ENCODE measurements around the gene CRYBG3. TPM values are rescaled to one million over a fixed set of nuclear protein-coding genes. Genes with fewer than 3 reads are reported as not detected.

Gene CRYBG3
- total RNA-seq, 2 experiments from 2014 or later, result 1.6 to 1.8 TPM

DNA sequence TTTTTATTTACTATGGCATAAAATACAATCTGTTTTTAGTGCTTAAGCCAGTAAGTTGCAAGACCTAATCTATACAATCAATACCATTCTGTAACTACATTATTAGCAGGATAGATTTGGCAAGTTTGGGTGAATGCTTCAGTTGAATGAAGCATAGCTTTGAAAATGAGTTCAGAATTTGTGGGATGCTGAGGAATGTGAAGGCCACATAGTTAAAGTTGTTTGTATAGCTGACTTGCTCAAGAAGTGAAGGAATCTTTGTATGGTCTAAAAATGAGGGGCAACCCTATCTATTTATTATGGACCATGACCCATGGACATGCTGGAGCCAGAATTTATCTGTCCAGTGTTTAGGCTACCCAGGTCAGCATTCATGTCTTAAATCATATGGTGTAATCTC, 58.5 kb downstream of the CRYBG3 start:
- ATAC-seq (no peak), DNase-seq (no peak)
- POLR2A ChIA-PET, result no interaction called here
- Mint-ChIP-seq H3K9me3 (ENCODE audit: insufficient read depth) (no peaks in the 10 kb centered on the region), H3K4me1 (ENCODE audit: low read depth) (peaks cover 6% of the 10 kb centered on the region), H3K27ac (no peak overlapping the region), H3K27me3 (ENCODE audit: low read depth) (no peaks in the 10 kb centered on the region), H3K36me3 (ENCODE audit: low read depth) (no peaks in the 10 kb centered on the region), H3K4me3 (no peak overlapping the region)
- CTCF ChIA-PET, result no interaction called here

DNA sequence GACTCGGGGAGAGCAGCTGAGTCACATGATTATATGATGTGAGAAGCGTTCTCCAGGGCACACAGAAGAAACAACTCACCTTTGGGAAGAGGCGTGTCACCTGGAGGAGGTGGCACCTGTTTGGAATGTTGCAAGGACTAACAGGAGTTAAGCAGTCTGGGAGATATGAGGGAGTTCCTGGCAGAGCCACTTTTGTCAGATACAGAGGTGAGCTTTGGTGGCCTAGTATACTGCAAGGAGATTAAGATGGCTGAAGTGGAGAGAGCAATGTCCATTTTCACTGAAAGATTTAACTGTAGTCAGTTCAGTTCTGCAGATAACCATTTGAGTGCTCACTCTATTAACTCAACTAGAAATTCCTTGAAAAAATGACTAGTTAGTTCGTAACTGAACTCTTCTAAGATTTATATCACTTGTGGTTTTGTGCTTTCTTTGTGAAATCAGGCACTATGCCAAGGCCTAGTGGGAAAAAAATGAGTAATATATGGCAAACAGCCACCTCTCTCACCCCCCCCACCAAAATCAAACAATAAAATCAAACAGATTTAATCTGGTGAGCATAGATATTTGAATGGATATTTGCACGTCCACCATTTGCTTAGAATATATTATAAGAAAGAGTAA, 61.3 kb downstream of the CRYBG3 start:
- no peak for ATAC-seq
- H3K27ac Mint-ChIP-seq, result no peak overlapping the region
- peaks cover 6% of the 10 kb centered on the region for H3K4me1 Mint-ChIP-seq (ENCODE audit: low read depth)
- POLR2A ChIA-PET, result no interaction called here
- CTCF ChIA-PET, result no interaction called here
- H3K9me3 Mint-ChIP-seq (ENCODE audit: insufficient read depth), result no peaks in the 10 kb centered on the region
- no peak overlapping the region for H3K4me3 Mint-ChIP-seq
- H3K27me3 Mint-ChIP-seq (ENCODE audit: low read depth), result no peaks in the 10 kb centered on the region
- no peak for DNase-seq
- peaks cover 4% of the 10 kb centered on the region for H3K36me3 Mint-ChIP-seq (ENCODE audit: low read depth)

DNA sequence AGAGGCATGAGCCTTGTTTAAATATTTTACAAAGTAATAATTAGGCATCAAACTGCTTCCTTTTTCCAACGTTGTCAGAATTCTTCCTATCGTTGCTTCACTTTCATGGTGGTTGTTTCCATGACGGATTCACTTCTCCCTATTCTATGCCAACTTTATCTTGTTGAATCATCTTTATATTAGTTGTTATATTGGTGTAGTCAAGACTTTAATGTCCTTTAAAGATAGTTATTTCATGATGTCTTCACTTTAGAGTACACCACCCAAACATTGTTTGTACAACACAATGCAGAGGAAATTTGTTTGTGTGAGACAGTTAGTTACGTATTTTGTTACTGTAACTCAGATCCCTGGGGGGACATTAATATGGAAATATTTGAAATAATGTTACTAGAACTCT, 61.9 kb downstream of the CRYBG3 start:
- no peaks in the 10 kb centered on the region for H3K9me3 Mint-ChIP-seq (ENCODE audit: insufficient read depth)
- ChIA-PET POLR2A (no interaction called here), CTCF (no interaction called here)
- H3K27me3 Mint-ChIP-seq (ENCODE audit: low read depth), result no peaks in the 10 kb centered on the region
- H3K27ac Mint-ChIP-seq, result no peak overlapping the region
- H3K4me1 Mint-ChIP-seq (ENCODE audit: low read depth), result peaks cover 6% of the 10 kb centered on the region
- no peak for ATAC-seq
- H3K36me3 Mint-ChIP-seq (ENCODE audit: low read depth), result peaks cover 4% of the 10 kb centered on the region
- H3K4me3 Mint-ChIP-seq, result no peak overlapping the region
- DNase-seq, result no peak

DNA sequence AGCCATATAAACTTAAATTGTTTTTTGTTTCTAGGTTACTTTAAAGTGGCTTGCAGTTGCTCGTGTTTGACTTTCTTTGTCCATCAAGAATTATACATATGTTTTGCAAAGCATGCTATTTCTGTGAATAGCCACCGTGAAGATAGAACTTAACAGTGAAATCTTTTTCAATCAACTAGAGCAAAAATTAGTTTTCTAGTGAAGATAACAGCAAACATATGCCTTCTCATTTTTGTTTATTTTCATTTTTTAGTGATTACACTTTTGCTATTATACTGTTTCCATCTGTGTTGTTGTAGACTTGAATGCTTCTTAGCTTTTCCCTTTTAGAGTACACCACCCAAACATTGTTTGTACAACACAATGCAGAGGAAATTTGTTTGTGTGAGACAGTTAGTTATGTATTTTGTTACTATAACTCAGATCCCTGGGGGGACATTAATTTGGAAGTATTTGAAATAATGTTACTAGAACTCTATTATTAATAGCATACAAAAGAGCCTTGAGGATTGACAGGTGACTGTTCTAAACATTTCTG, 62.8 kb downstream of the CRYBG3 start:
- H3K36me3 Mint-ChIP-seq (ENCODE audit: low read depth), result peaks cover 4% of the 10 kb centered on the region
- no peak for DNase-seq
- H3K27ac Mint-ChIP-seq, result no peak overlapping the region
- ATAC-seq, result no peak
- CTCF ChIA-PET, result no interaction called here
- H3K4me1 Mint-ChIP-seq (ENCODE audit: low read depth), result peaks cover 6% of the 10 kb centered on the region
- H3K9me3 Mint-ChIP-seq (ENCODE audit: insufficient read depth), result no peaks in the 10 kb centered on the region
- POLR2A ChIA-PET, result no interaction called here
- H3K27me3 Mint-ChIP-seq (ENCODE audit: low read depth), result no peaks in the 10 kb centered on the region
- no peak overlapping the region for H3K4me3 Mint-ChIP-seq

DNA sequence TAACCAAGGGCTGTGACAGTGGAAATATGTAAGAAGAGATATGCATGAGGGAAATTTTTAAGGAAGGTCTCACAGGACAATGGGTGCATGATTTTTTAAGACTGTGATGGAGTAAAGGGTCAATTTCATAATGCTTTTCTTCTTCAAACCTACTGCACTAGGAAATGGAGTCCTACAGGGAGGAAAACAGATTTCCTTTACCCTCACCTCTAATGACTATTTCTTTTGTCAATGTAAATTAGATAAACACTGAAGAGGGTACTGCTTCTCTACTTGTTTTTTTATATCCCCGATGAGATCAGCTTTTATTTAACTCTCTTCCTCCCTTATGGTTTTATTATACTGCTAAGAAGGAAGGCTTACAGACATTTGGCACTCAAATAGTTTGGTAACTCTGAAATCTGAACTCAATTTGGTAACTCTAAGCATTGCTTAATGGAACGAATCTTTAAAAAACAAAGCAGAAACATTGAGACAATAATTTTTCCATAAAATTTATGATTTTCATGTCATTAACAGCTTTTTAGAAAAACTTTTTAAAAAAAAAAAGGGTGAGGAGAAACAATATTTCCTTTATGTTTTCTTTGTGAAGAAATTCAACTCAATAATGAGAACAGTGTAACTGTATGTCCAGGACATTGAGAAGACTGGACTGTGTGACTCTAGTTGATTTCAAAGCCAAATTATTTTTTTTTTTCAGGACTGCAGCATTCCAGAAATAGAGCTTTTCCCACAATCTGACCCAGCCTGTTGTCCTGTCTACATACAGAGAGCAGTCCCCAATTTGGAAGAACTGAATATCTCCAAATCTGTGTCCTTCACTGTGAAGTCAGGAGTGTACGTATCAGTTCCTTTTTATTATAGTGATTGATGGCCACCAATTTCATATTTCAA, 64.4 kb downstream of the CRYBG3 start:
- peaks cover 6% of the 10 kb centered on the region for H3K4me1 Mint-ChIP-seq (ENCODE audit: low read depth)
- no peak for ATAC-seq
- no peak for DNase-seq
- ChIA-PET POLR2A (no interaction called here), CTCF (no interaction called here)
- H3K27ac Mint-ChIP-seq, result no peak overlapping the region
- H3K9me3 Mint-ChIP-seq (ENCODE audit: insufficient read depth), result no peaks in the 10 kb centered on the region
- peaks cover 4% of the 10 kb centered on the region for H3K36me3 Mint-ChIP-seq (ENCODE audit: low read depth)
- no peak overlapping the region for H3K4me3 Mint-ChIP-seq
- H3K27me3 Mint-ChIP-seq (ENCODE audit: low read depth), result no peaks in the 10 kb centered on the region

DNA sequence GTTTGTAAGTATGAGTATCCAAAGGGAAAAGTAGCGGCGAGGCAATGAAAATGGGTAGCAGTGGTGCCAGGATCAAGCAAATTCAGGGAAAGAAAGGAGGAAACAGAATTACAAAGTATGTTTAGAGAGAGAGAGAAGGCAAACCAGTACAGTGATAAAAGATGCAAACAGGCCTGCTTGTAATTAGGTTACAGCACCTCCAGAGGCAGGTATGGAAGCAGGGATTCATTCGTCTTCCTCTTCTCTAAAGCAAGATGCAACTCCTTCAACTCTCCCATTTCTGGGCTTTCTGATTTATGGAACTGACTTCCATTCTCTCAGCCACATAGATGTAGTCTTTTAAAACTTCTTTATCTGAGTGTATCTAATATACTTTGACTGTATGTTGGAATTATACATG, 68.0 kb downstream of the CRYBG3 start:
- Mint-ChIP-seq H3K27me3 (ENCODE audit: low read depth) (no peaks in the 10 kb centered on the region), H3K27ac (no peak overlapping the region)
- POLR2A ChIA-PET, result interaction anchor here (0.7 kb wide), 1 partner anchor 159 kb away, joined by 3 read pairs; no protein-coding TSS in a partner anchor

DNA sequence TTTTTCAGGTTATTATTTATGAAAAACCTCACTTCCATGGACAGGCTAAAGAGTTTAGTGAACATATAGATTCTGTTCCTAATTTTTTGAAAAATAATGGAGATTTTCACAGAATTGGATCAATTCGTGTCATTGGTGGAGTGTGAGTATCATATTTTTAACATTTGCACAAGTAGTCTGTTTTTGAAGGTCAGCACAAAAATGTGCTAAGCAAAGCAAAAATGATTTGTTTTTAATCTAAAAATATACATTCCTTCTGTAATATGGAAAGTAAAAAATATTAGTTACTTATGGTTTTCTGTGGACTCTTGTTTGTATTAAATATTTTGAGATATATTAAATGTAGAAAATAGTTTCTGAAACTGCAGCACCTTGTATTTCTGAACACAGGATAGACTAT, 71.0 kb downstream of the CRYBG3 start:
- H3K9me3 Mint-ChIP-seq (ENCODE audit: insufficient read depth), result no peaks in the 10 kb centered on the region
- H3K27ac Mint-ChIP-seq, result no peak overlapping the region
- ChIA-PET POLR2A (no interaction called here), CTCF (no interaction called here)
- no peaks in the 10 kb centered on the region for H3K27me3 Mint-ChIP-seq (ENCODE audit: low read depth)
- no peak for DNase-seq
- H3K4me1 Mint-ChIP-seq (ENCODE audit: low read depth), result no peaks in the 10 kb centered on the region
- no peak for ATAC-seq
- H3K36me3 Mint-ChIP-seq (ENCODE audit: low read depth), result no peaks in the 10 kb centered on the region
- H3K4me3 Mint-ChIP-seq, result no peak overlapping the region

More for the DNA sequence above, 68.0 kb downstream of the CRYBG3 start:
- Mint-ChIP-seq H3K4me3 (no peak overlapping the region), H3K4me1 (ENCODE audit: low read depth) (no peaks in the 10 kb centered on the region), H3K9me3 (ENCODE audit: insufficient read depth) (no peaks in the 10 kb centered on the region), H3K36me3 (ENCODE audit: low read depth) (peaks cover 4% of the 10 kb centered on the region)
- CTCF ChIA-PET, result no interaction called here
- no peak for DNase-seq
- no peak for ATAC-seq

DNA sequence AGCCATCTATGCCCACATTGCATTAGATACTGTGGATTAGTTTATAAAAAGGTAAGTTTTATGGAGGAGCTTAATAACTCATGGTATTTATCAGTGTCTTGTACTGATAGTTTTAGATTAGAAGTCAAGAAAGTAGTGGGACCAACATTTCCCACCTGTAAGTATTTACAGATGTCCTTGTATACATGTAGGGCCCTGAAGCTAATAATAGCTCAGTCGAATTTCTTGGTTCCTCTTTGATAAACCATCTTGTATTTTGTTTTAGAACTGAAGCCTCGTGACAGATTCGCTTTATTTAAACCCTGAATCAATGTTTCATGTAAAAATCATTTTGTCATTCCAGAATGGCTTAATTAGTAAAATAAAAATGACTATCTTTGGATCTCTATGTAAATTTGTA, 73.4 kb downstream of the CRYBG3 start:
- ChIA-PET POLR2A (interaction anchor here (0.6 kb wide), 1 partner anchor 79 kb away, joined by 3 read pairs; no protein-coding TSS in a partner anchor), CTCF (interaction anchor here (1.5 kb wide), 1 partner anchor 128 kb away, joined by 6 read pairs; no protein-coding TSS in a partner anchor)
- no peak overlapping the region for H3K27ac Mint-ChIP-seq
- DNase-seq (no peak), ATAC-seq (no peak)
- H3K9me3 Mint-ChIP-seq (ENCODE audit: insufficient read depth), result no peaks in the 10 kb centered on the region
- H3K4me3 Mint-ChIP-seq, result no peak overlapping the region
- H3K36me3 Mint-ChIP-seq (ENCODE audit: low read depth), result no peaks in the 10 kb centered on the region
- no peaks in the 10 kb centered on the region for H3K27me3 Mint-ChIP-seq (ENCODE audit: low read depth)
- H3K4me1 Mint-ChIP-seq (ENCODE audit: low read depth), result no peaks in the 10 kb centered on the region

DNA sequence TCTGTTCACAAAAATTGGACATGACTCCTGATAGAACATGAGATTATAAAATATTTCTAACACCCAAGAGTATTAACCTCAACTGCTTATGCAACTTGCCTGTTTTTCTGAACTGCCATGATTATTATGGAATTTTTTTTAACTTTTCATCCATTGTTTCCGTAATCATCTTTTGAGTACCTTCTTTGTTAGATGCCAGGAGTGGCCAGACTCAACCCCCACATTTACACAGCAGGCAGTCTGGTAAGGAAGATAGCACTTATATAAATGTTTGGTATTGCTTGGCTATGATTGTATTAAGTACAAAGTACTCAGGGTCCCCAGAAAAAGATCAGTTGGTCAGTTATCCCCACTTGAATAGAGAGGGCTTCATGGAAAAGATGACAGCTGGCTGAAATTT, 74.3 kb downstream of the CRYBG3 start:
- H3K4me3 Mint-ChIP-seq, result no peak overlapping the region
- ChIA-PET POLR2A (no interaction called here), CTCF (interaction anchor here (1.5 kb wide), 1 partner anchor 127 kb away, joined by 6 read pairs; no protein-coding TSS in a partner anchor)
- DNase-seq (no peak), ATAC-seq (no peak)
- H3K4me1 Mint-ChIP-seq (ENCODE audit: low read depth), result peaks cover 1% of the 10 kb centered on the region
- no peaks in the 10 kb centered on the region for H3K27me3 Mint-ChIP-seq (ENCODE audit: low read depth)
- H3K27ac Mint-ChIP-seq, result no peak overlapping the region
- H3K36me3 Mint-ChIP-seq (ENCODE audit: low read depth), result no peaks in the 10 kb centered on the region
- H3K9me3 Mint-ChIP-seq (ENCODE audit: insufficient read depth), result no peaks in the 10 kb centered on the region

DNA sequence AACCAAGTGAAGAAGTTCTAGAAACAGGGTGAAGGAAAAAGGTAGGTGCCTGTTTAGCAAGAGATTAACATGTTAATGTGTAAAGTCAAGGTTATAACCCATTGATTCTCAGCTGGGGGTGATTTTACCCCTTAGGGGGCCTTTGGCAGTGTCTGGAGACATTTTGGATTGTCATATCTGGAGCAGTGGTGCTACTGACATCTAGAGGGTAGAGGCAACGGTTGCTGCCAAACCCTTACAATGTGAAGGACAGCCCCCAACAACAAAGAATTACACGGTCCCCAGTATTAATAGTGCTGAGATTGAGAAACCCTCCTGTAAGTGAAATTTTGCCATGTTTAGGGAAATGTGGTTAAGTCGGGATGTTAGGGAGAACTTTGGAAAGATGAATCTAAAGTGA, 74.7 kb downstream of the CRYBG3 start:
- Mint-ChIP-seq H3K9me3 (ENCODE audit: insufficient read depth) (no peaks in the 10 kb centered on the region), H3K36me3 (ENCODE audit: low read depth) (no peaks in the 10 kb centered on the region), H3K27me3 (ENCODE audit: low read depth) (no peaks in the 10 kb centered on the region), H3K4me3 (no peak overlapping the region), H3K27ac (no peak overlapping the region), H3K4me1 (ENCODE audit: low read depth) (peaks cover 4% of the 10 kb centered on the region)
- ATAC-seq, result no peak
- ChIA-PET CTCF (no interaction called here), POLR2A (no interaction called here)
- DNase-seq, result no peak

DNA sequence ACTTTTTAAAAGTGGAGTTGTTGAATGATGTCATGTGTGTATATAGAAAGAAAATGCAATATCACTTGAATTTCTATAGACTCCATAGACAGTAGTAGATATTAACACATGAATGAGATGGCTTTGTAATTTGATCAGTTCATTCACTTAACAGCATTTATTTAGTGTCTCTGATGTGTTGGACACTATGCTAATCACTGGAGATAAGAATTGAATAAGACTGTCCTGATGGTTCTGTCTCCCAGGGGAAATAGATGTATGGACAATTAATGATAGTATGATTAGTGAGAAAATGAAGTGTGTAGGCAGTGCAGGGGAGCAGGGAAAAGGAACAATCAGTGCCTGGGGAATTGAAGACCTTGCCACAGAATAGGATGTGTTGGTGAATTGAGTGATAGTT, 77.5 kb downstream of the CRYBG3 start:
- no peak overlapping the region for H3K4me3 Mint-ChIP-seq
- H3K27me3 Mint-ChIP-seq (ENCODE audit: low read depth), result no peaks in the 10 kb centered on the region
- H3K4me1 Mint-ChIP-seq (ENCODE audit: low read depth), result peaks cover 4% of the 10 kb centered on the region
- DNase-seq, result no peak
- CTCF ChIA-PET, result no interaction called here
- no peaks in the 10 kb centered on the region for H3K36me3 Mint-ChIP-seq (ENCODE audit: low read depth)
- H3K9me3 Mint-ChIP-seq (ENCODE audit: insufficient read depth), result no peaks in the 10 kb centered on the region
- POLR2A ChIA-PET, result no interaction called here
- no peak for ATAC-seq
- H3K27ac Mint-ChIP-seq, result no peak overlapping the region

All from activated CD8-positive, alpha-beta T cell treated with anti-CD3 and anti-CD28 coated beads, Interleukin-2, amount 10 ng/mL, durations not matched to agents 7 days and 5 days (primary cell).